Mammary epithelial cell (primary cell): ENCODE results near the gene MXRA8.

Experiments
- CTCF ChIP-seq, 2 donors: IDR thresholded peaks in 1 of 2; conservative IDR thresholded peaks in 1 of 2; 2 replicates each; pipeline ENCODE4 v1.5.1; 2011 to 2012; ENCODE audit warnings: inconsistent platforms in 2 of 2, low read length in 2 of 2, mild to moderate bottlenecking in 2 of 2, control low read depth in 1 of 2, low read depth in 1 of 2; ENCODE audit not compliant: insufficient read depth in 1 of 2; ENCODE audit errors: extremely low read depth in 1 of 2
- EZH2 ChIP-seq: IDR thresholded peaks from 2 replicates; pipeline ENCODE4 v1.6.1; 2012; ENCODE audit warnings: low read length, inconsistent platforms, borderline replicate concordance

GRCh38 chr1:1340185-1340584, 18.2 kb downstream of the MXRA8 start:
- TF ChIP-seq CTCF (conservative IDR thresholded peaks at IDR 0.05 in 1 of 2, IDR thresholded peaks at IDR 0.05 in 1 of 2; ENCODE audit: extremely low read depth in 1 of 2, insufficient read depth in 1 of 2, low read depth in 1 of 2, low read length in 2 of 2), result no peak
- no peak for TF ChIP-seq EZH2
